ENCODE measurements around the gene PDLIM4.

Gene PDLIM4

GRCh38 chr5:132257131-132258101, at the start of gene PDLIM4:
TSS of gene PDLIM4 (plus strand) at chr5:132257696. CDS start at chr5:132257735, 39 bp downstream.
- no peak for DNase-seq

- no peak for DNase-seq
These were observed 49.7 kb upstream of the PDLIM4 start for GRCh38 chr5:132207778-132208177.

GRCh38 chr5:132209131-132209530, 48.4 kb upstream of the PDLIM4 start:
- DNase-seq, result no peak

- no peak for DNase-seq
These were observed 47.5 kb upstream of the PDLIM4 start for GRCh38 chr5:132209901-132210545.

GRCh38 chr5:132210944-132211343, 46.6 kb upstream of the PDLIM4 start:
- DNase-seq, result no peak

- DNase-seq, result no peak
These were observed 45.7 kb upstream of the PDLIM4 start for GRCh38 chr5:132211787-132212186.

- no peak for DNase-seq
These were observed 43.8 kb upstream of the PDLIM4 start for GRCh38 chr5:132213666-132214065.

GRCh38 chr5:132214491-132214890, 43.0 kb upstream of the PDLIM4 start:
- DNase-seq, result no peak

- no peak for DNase-seq
These were observed 42.2 kb upstream of the PDLIM4 start for GRCh38 chr5:132215329-132215728.

GRCh38 chr5:132218321-132218720, 39.2 kb upstream of the PDLIM4 start:
- no peak for DNase-seq

- DNase-seq, result no peak
These were observed 38.1 kb upstream of the PDLIM4 start for GRCh38 chr5:132219289-132219970.

- DNase-seq, result no peak
These were observed 37.5 kb upstream of the PDLIM4 start for GRCh38 chr5:132219981-132220380.

GRCh38 chr5:132220491-132220890, 37.0 kb upstream of the PDLIM4 start:
- DNase-seq, result no peak

- no peak for DNase-seq
These were observed 35.5 kb upstream of the PDLIM4 start for GRCh38 chr5:132221781-132222648.

GRCh38 chr5:132222649-132223038, 34.9 kb upstream of the PDLIM4 start:
- DNase-seq, result no peak

GRCh38 chr5:132223861-132224260, 33.6 kb upstream of the PDLIM4 start:
- no peak for DNase-seq

- no peak for DNase-seq
These were observed 32.8 kb upstream of the PDLIM4 start for GRCh38 chr5:132224716-132225115.

- peak; percentile 6 for DNase-seq
These were observed 32.1 kb upstream of the PDLIM4 start for GRCh38 chr5:132225165-132226032.

GRCh38 chr5:132226516-132227234, 30.8 kb upstream of the PDLIM4 start:
- no peak for DNase-seq

- no peak for DNase-seq
These were observed 30.3 kb upstream of the PDLIM4 start for GRCh38 chr5:132227235-132227484.
